VCaP (cell line): ENCODE measurements around the gene KAT6B.
"Not testable (repeated sequence)": the region's sequence is repeated elsewhere in the genome, so short reads cannot be mapped to it uniquely, and the experiment has no call there.

Experiments
- H3K27ac ChIP-seq: fragments of 450-650 bp; 2 replicates; pipeline ENCODE4 v1.5.1; 2017
- TF ChIP-seq, protein P1 (sequence below): fragments of 450-650 bp; conservative IDR thresholded peaks from 2 replicates; pipeline ENCODE4 v1.5.1; 2017; ENCODE audit warnings: mild to moderate bottlenecking, moderate library complexity

Gene KAT6B

DNA sequence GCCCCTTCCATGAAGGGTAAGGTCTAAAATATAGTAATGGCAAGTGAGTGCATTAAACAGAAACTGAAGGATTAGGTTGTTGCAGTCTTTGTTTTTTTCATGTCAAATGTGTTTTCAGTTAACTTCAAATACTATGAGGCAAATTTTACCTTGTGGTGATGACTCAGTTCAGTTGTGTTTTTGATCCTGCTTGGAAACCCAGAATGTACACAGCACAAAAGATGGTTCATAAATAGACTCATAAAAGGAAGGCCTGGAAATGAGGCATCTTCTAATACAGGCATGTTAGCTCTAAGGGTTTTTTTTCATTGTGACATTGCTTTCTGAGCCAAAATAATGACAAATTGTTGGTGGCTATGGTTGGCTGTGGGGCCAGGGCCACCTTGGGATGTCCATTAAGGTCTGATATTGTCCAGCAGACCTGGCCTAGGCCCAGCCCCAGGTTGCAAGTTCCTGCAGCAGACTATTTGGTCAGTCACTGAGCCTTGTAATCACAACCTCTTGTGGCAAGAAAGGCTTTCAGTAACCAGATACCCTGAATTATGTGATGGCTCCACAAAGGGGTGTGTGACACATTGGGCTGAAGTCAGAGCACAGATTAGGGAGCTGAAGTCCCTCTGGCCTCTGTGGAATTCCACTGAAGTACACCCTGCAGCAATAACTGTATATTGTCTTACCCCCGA is 216.0 kb downstream of the KAT6B start:
- H3K27ac ChIP-seq = no peak overlapping the region

DNA sequence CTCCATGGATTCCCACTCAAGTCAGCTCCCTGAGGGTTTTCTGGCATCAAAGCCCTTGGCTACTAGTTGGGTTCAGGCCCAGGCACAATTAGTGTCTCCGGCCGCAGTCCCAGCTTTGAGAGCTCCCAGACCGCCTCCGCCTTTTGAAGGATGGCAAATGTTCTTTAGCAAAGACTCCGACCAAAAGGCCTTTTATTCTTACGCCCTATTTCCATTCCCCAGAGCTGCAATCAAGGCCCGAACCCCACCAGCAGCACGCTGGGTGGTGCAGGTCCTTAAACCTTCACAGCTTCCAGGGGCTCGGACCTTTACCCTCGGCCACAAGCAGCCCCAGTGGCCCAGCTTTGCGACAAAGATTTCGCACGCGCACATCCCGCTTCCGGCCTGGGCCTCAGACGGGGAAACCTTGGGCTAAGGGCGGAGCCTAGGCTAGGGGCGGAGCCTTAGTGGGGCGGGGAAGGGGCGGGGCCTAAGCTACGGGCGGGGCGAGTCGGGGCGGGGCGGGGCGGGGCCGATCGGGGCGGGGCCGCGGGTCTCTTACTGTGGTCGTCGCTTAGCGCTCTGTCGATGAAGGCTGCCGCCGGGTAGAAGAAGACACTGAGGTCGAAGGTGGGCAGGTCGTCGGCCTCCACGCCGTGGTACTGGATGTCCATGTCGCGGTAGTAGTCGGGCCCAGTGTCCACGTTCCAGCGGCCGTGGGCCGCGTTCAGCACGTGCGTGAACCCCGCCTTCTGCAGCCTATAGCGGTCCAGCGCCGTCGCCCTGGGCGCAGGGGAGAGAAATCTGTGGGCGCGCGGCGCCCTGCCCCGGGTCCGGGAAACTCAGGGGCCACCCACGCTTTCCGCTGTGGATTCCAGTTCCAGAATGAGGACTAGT is 217.1 kb downstream of the KAT6B start:
- H3K27ac ChIP-seq = no peak overlapping the region
- TF ChIP-seq, protein P1, sequence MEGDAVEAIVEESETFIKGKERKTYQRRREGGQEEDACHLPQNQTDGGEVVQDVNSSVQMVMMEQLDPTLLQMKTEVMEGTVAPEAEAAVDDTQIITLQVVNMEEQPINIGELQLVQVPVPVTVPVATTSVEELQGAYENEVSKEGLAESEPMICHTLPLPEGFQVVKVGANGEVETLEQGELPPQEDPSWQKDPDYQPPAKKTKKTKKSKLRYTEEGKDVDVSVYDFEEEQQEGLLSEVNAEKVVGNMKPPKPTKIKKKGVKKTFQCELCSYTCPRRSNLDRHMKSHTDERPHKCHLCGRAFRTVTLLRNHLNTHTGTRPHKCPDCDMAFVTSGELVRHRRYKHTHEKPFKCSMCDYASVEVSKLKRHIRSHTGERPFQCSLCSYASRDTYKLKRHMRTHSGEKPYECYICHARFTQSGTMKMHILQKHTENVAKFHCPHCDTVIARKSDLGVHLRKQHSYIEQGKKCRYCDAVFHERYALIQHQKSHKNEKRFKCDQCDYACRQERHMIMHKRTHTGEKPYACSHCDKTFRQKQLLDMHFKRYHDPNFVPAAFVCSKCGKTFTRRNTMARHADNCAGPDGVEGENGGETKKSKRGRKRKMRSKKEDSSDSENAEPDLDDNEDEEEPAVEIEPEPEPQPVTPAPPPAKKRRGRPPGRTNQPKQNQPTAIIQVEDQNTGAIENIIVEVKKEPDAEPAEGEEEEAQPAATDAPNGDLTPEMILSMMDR = no peak

More for the DNA sequence above, 216.0 kb downstream of the KAT6B start:
- TF ChIP-seq, protein P1 = no peak

DNA sequence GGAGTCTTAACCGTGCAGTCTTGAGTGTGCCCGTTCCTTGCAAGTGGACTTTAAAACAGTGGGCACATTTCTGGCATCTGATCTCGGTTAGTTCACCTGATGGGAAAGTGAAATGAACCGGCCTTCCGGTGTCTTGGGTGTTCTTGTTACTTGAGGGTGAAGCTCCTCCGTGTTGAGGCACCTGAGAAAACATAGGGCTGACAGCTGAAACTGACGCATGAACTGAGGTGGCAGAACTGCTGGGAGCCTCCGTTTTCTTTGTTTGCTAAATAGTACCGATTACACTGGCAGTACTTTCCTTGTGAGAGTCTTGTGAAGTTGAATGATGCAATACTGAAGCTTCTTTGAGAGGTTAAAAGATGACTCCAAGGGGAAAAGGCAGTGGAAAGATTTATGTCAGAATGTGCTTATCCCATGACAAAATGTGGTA is 222.3 kb downstream of the KAT6B start:
- TF ChIP-seq, protein P1 = no peak
- H3K27ac ChIP-seq = no peak overlapping the region

DNA sequence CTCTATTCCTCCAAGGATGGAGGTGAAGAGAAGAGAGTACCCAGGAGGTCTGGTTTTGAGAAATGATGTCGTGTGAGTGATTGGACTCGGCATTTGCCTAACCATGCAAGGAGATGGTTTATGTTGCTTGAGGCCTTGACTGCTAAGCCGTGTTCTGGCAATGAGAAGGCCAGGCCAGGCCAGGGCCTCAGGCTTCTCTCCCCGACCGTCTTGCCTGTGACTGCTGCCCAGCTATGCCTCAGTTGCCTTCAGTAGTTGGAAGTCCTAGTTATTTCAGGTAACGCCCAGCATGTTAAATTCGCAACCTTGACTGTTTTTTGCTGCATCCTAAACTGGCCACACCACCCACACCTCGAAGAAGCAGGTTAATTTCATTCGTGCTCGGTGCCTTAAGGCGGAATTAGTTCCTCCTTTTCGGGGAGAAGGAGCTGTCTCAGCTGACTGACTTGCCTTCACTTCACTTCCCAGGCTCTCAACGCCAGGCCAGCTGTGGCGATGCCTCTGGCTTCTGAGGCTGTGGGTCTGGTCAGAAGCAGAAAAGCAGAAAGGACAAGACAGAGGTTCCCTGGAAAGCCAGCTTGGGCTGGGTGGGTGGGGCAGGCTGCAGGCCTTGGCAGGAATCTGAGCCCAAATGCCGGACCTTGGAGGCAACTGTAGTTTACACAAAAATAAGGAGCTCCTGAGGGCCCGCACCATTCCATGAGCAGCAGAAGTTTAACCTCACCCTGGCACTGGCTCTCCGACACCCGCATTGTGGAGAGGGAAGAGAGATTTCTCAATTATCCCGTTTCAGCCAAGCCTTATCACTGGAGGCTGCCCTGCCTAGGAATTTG is 223.1 kb downstream of the KAT6B start:
- H3K27ac ChIP-seq = no peak overlapping the region
- TF ChIP-seq, protein P1 = no peak

DNA sequence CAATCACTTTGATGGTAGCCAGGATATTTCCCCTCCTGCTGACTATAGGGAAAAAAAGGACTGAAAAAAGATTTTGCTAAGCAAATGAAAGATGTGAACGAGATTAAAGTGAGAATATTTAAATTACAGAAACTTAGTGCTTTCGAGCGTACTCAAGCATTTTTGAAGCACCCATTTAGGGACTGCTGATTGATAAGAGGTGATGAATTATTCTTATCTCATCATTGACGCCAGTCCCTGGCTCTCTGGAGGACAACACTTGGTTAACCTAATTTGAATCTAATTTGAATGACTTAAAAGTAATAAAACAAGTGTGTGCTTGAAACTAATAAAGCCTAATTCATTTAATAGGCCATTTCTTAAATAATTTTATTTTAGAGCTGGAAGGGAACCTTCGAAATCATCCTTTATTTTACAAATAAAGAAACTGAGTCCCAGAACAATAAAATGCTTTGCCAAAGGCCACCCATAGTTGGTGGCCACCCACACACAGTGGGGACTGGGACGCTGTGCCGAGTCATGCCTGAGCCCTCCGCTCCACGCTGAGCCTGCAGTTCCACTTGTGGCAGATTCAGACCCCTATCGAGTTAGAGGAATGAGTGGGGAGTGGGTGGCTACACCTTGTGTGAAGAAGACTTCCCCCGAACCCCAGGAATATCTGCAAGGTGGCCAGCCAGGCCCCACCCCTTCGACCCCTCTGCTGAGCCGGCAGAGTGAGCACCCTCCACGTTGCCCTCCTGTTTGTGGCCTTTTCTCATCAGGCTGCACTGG is 223.9 kb downstream of the KAT6B start:
- TF ChIP-seq, protein P1 = no peak
- H3K27ac ChIP-seq = no peak overlapping the region

DNA sequence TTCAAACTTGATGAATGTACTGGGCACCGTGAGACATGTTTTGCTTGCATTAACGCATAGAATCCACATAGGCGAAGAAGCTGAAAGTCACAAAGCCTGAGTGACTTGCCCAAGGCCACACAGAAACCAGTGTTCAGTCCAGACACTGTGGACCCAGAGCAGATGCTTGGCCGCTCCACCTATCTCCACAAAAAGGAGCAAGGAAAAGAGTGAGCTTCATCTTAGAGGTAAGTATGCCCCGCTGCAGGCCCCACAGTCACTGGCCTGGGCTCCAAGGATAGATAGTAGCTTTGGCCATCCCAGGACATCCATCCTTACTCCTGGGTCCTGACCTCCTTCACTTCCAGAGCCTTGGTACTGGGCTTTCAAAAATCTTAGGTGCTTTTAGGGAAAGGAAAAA is 224.9 kb downstream of the KAT6B start:
- TF ChIP-seq, protein P1 = no peak
- H3K27ac ChIP-seq = no peak overlapping the region

DNA sequence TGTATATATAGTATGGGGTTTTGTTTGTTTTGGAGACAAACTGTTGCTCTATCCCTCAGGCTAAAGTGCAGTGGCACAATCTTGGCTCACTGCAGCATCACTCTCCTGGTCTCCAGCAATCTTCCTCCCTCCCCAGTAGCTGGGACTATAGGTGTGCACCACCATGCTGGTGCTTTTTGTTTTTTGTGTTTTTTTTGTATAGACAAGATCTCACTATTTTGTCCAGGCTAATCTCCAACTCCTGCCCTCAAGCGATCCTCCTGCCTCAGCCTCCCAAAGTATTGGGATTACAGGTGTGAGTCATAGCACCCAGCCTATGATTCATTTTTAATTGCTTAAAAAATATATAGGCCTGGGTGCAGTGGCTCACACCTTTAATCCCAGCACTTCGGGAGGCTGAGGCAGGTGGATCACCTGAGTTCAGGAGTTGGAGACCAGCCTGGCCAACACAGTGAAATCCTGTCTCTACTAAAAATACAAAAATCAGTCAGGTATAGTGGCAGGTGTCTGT is 229.6 kb downstream of the KAT6B start:
- not testable (repeated sequence) for H3K27ac ChIP-seq
